Stimulated activated CD4-positive, alpha-beta T cell treated with anti-CD3 and anti-CD28 coated beads, Interleukin-1b, Interleukin-23, amount 100 ng/mL, for 24 hours (primary cell): ENCODE data around the gene ACADVL.

Experiments used
- DNase-seq, 4 experiments: peaks; one replicate each; pipeline ENCODE4 v3.0.0-alpha.2; 2020; ENCODE audit warnings: low read depth in 4 of 4, low spot score in 1 of 4

The ACADVL gene

GRCh38 chr17:7216242-7217112 is 3.3 kb upstream of the ACADVL start:
- no peak for DNase-seq

GRCh38 chr17:7217113-7217987 is 2.4 kb upstream of the ACADVL start:
- DNase-seq: no peak

GRCh38 chr17:7218166-7218565 is 1.6 kb upstream of the ACADVL start:
- DNase-seq: no peak

- DNase-seq: no peak
Measured at GRCh38 chr17:7218758-7219157, 980 bp upstream of the ACADVL start.

- DNase-seq: no peak
Measured at GRCh38 chr17:7219229-7219811, 418 bp upstream of the ACADVL start.

- DNase-seq: peak in 1 of 4 experiments; percentile 44
Measured at GRCh38 chr17:7220593-7221277, 997 bp downstream of the ACADVL start.

- no peak for DNase-seq
Measured at GRCh38 chr17:7221278-7222092, 1.7 kb downstream of the ACADVL start.

- DNase-seq: no peak
Measured at GRCh38 chr17:7222093-7222971, 2.6 kb downstream of the ACADVL start.

- DNase-seq: no peak
Measured at GRCh38 chr17:7222972-7223292, 3.2 kb downstream of the ACADVL start.

- DNase-seq: no peak
Measured at GRCh38 chr17:7223375-7223774, 3.6 kb downstream of the ACADVL start.

- DNase-seq: no peak
Measured at GRCh38 chr17:7224110-7224509, 4.4 kb downstream of the ACADVL start.

GRCh38 chr17:7224661-7225111 is 4.9 kb downstream of the ACADVL start:
- DNase-seq: no peak

GRCh38 chr17:7225711-7226331 is 6.1 kb downstream of the ACADVL start:
- DNase-seq: no peak

- DNase-seq: no peak
Measured at GRCh38 chr17:7226721-7227710, 7.3 kb downstream of the ACADVL start.

- no peak for DNase-seq
Measured at GRCh38 chr17:7228920-7229319, 9.2 kb downstream of the ACADVL start.

- DNase-seq: no peak
Measured at GRCh38 chr17:7229504-7229903, 9.8 kb downstream of the ACADVL start.

- no peak for DNase-seq
Measured at GRCh38 chr17:7232114-7232513, 12.4 kb downstream of the ACADVL start.

- no peak for DNase-seq
Measured at GRCh38 chr17:7233701-7234082, 14.0 kb downstream of the ACADVL start.
